A673 (cell line): Measurements from ENCODE around the gene IKZF3. TPM values are rescaled to one million over a fixed set of nuclear protein-coding genes. Genes with fewer than 3 reads are reported as not detected.
"Not testable (repeated sequence)": the region's sequence is repeated elsewhere in the genome, so short reads cannot be mapped to it uniquely, and the experiment has no call there.

Source experiments
- BruUV-seq: library from RNA; stranded (reverse); fragments of 400-500 nt; replicated peaks from 2 replicates; lab custom pipeline; 2021; lab: Mats Ljungman, UMichigan
- CTCF ChIA-PET: fragments of 300-600 bp; sonication (Branson Sonifier 250); formaldehyde crosslinking; loops from one replicate; lab custom pipeline; 2022; ENCODE audit warnings: antibody characterized with exemption; lab: Charles Lee
- POLR2A ChIA-PET: fragments of 300-600 bp; sonication (Branson Sonifier 250); formaldehyde crosslinking; loops from one replicate; lab custom pipeline; 2022; ENCODE audit warnings: antibody characterized with exemption; ENCODE audit not compliant: low non-redundant PET; lab: Charles Lee
- DNase-seq: peaks from one replicate; pipeline ENCODE4 v3.0.0-alpha.2; 2015; ENCODE audit warnings: low spot score
- H3K27ac ChIP-seq: fragments of 200-600 bp; sonication (generic); 2 replicates; pipeline ENCODE4 v1.5.1; 2016; ENCODE audit warnings: mixed run types, low read depth, mild to moderate bottlenecking, mixed read lengths, antibody characterized with exemption, low read length; ENCODE audit not compliant: poor library complexity, severe bottlenecking
- H3K27me3 ChIP-seq: fragments of 200-600 bp; sonication (generic); replicated peaks from 2 replicates; pipeline ENCODE4 v1.6.1; 2017; ENCODE audit warnings: mixed run types, low read depth, mild to moderate bottlenecking, mixed read lengths, antibody characterized with exemption, low read length; ENCODE audit not compliant: insufficient read depth, poor library complexity
- H3K36me3 ChIP-seq: fragments of 200-600 bp; sonication (generic); 2 replicates; pipeline ENCODE4 v1.6.1; 2016; ENCODE audit warnings: mixed run types, mild to moderate bottlenecking, mixed read lengths, antibody characterized with exemption, low read length; ENCODE audit not compliant: insufficient read depth, poor library complexity, severe bottlenecking
- H3K4me1 ChIP-seq: fragments of 200-600 bp; sonication (generic); 2 replicates; pipeline ENCODE4 v1.6.1; 2017; ENCODE audit warnings: mixed run types, mild to moderate bottlenecking, mixed read lengths, antibody characterized with exemption, low read length; ENCODE audit not compliant: insufficient read depth, poor library complexity, severe bottlenecking
- H3K4me3 ChIP-seq: fragments of 200-600 bp; sonication (generic); 2 replicates; pipeline ENCODE4 v1.5.1; 2016; ENCODE audit warnings: low read depth, mixed run types, mild to moderate bottlenecking, mixed read lengths, low read length; ENCODE audit not compliant: poor library complexity, severe bottlenecking
- H3K9me3 ChIP-seq: fragments of 200-600 bp; sonication (generic); 2 replicates; pipeline ENCODE4 v1.6.1; 2016; ENCODE audit warnings: mixed run types, low read depth, mild to moderate bottlenecking, mixed read lengths, antibody characterized with exemption, low read length; ENCODE audit not compliant: poor library complexity, severe bottlenecking
- CTCF ChIP-seq: fragments of 300-800, 200-600 bp; sonication (generic); conservative IDR thresholded peaks from 2 replicates; pipeline ENCODE4 v1.5.1; 2017; ENCODE audit warnings: low read depth, mild to moderate bottlenecking, antibody characterized with exemption, low read length, moderate library complexity, mixed read lengths
- EZH2 ChIP-seq: fragments of 200-600 bp; sonication (generic); IDR thresholded peaks from 2 replicates; pipeline ENCODE4 v1.6.1; 2017; ENCODE audit warnings: borderline replicate concordance, low read depth, mild to moderate bottlenecking, mixed read lengths, antibody characterized with exemption, low read length; ENCODE audit not compliant: poor library complexity, severe bottlenecking
- intact Hi-C: fragments of 100-400 bp; cut with micrococcal nuclease; formaldehyde crosslinking; loops from one replicate; pipeline ENCODE4 v1.10.0; 2022; ENCODE audit not compliant: unreplicated experiment
- total RNA-seq: library from RNA; stranded (reverse); gene quantifications from 2 replicates; pipeline ENCODE4 v1.2.3, GENCODE V29; 2021

Gene IKZF3
- total RNA-seq, 1 experiment from 2014 or later, result not detected

- H3K27ac ChIP-seq, result no peak overlapping the region
- no peak for TF ChIP-seq CTCF
- DNase-seq, result no peak
- BruUV-seq, result no TSS peak
- POLR2A ChIA-PET, result no interaction called here
- H3K9me3 ChIP-seq, result no peaks in the 10 kb centered on the region
- H3K4me3 ChIP-seq, result no peak overlapping the region
- CTCF ChIA-PET, result no interaction called here
- no peaks in the 10 kb centered on the region for H3K27me3 ChIP-seq
- intact Hi-C loops, result no loop called here
- H3K36me3 ChIP-seq, result no peaks in the 10 kb centered on the region
- H3K4me1 ChIP-seq, result no peaks in the 10 kb centered on the region
Measured at GRCh38 chr17:39854909-39855308, 9.2 kb downstream of the IKZF3 start.

GRCh38 chr17:39852239-39852638 is 11.9 kb downstream of the IKZF3 start:
- Histone ChIP-seq H3K27ac (no peak overlapping the region), H3K27me3 (no peaks in the 10 kb centered on the region), H3K4me1 (no peaks in the 10 kb centered on the region), H3K36me3 (no peaks in the 10 kb centered on the region), H3K4me3 (no peak overlapping the region), H3K9me3 (no peaks in the 10 kb centered on the region)
- BruUV-seq, result no TSS peak
- ChIA-PET CTCF (no interaction called here), POLR2A (no interaction called here)
- TF ChIP-seq CTCF, result no peak
- TF ChIP-seq EZH2, result no peak
- DNase-seq, result no peak
- intact Hi-C loops, result no loop called here

- H3K27me3 ChIP-seq, result peaks cover 12% of the 10 kb centered on the region
- DNase-seq, H3K36me3 ChIP-seq, intact Hi-C loops, H3K27ac ChIP-seq, H3K4me1 ChIP-seq, BruUV-seq, H3K9me3 ChIP-seq, H3K4me3 ChIP-seq, CTCF ChIA-PET, POLR2A ChIA-PET: not testable (repeated sequence)
Measured at GRCh38 chr17:39850186-39850585, 13.9 kb downstream of the IKZF3 start.

- H3K27me3 ChIP-seq, result peaks cover 20% of the 10 kb centered on the region
- H3K4me3 ChIP-seq, result no peak overlapping the region
- H3K4me1 ChIP-seq, result no peaks in the 10 kb centered on the region
- DNase-seq, result no peak
- no peak overlapping the region for H3K27ac ChIP-seq
- CTCF ChIA-PET, result no interaction called here
- intact Hi-C loops, result no loop called here
- H3K36me3 ChIP-seq, result no peaks in the 10 kb centered on the region
- no TSS peak for BruUV-seq
- no peaks in the 10 kb centered on the region for H3K9me3 ChIP-seq
- POLR2A ChIA-PET, result no interaction called here
- TF ChIP-seq EZH2 (no peak), CTCF (no peak)
Measured at GRCh38 chr17:39848600-39848999, 15.5 kb downstream of the IKZF3 start.
